Fibroblast of skin of right quadriceps (primary cell): ENCODE measurements around the gene TCF25.
"Not testable (repeated sequence)": the region's sequence is repeated elsewhere in the genome, so short reads cannot be mapped to it uniquely, and the experiment has no call there.

Experiments used
- DNase-seq: peaks from one replicate; pipeline ENCODE4 v3.0.0-alpha.2; 2013

TCF25 gene

DNA sequence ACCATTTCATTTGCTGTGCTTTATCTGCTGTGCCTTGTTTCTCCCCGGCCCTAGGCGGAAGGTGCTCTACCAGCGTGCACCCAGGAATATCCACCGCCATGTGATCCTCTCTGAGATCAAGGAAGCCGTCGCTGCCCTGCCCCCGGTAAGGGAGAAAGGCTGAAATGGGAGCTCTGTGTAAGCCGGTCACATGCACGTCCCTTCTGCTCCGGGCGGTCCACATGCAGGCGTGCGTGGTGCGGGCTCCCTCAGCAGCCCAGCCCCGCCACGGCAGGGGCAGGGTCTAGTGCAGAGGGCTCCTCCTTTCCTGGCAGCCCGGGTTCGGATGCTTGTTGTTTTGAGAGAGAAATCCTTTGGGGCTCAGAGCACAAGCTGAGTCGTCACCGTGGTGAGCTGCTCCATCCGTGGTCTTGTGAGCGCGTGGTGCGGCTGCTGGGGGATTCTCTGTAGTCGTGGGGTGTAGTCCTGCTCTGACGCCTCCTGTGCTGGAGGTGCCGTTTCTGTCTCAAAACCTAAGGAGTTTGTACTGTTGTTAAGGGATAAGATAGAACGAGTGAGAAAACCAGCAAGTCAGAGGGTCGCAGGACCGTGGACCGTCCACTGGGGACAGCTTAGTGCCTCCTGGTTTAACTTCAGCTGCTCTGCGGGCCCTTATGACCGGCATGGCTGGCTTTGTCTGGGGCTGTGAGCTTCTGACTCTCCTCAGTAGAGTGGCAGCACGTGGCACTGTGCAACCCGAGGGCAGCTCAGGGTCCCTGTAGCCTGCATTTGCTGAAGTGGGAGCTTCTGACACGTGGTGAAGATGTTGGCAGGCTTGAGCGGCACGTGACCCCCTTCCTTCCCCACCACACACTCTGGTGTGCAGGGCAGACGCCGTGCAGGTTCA, 33.0 kb downstream of the TCF25 start:
- no peak for DNase-seq

DNA sequence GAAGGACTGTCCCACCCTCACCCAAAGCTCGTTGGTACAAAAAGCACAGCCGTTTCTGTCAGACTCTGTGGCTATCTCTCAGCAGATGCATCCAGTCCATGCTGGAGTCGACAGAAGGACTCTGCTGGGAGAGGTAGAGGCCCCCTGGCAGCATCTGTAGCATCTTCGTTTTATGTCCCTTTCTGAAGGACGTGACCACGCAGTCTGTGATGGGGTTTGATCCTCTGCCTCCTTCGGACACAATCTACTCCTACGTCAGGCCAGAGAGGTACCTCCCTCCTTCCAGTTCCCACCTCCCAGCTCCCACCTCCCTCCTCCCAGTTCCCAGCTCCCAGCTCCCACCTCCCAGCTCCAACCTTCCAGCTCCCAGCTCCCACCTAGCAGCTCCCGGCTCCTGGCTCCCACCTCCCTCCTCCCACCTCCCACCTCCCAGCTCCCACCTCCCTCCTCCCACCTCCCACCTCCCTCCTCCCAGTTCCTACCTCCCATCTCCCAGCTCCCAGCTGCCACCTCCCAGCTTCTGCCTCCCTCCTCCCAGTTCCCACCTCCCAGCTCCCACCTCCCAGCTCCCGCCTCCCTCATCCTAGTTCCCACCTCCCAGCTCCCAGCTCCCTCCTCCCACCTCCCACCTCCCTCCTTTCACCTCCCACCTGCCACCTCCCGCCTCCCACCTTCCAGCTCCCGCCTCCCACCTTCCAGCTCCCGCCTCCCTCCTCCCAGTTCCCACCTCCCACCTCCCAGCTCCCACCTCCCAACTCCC, 33.8 kb downstream of the TCF25 start:
- DNase-seq = no peak

DNA sequence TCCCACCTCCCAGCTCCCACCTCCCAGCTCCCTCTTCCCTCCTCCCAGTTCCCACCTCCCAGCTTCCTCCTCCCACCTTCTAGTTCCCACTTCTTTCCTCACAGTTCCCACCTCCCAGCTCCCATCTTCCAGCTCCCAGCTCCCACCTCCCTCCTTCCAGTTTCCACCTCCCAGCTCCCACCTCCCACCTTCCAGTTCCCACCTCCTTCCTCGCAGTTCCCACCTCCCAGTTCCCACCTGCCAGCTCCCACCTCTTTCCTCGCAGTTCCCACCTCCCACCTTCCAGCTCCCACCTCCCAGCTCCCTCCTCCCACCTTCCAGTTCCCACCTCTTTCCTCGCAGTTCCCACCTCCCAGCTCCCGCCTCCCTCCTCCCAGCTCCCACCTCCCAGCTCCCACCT, 34.8 kb downstream of the TCF25 start:
- no peak for DNase-seq

DNA sequence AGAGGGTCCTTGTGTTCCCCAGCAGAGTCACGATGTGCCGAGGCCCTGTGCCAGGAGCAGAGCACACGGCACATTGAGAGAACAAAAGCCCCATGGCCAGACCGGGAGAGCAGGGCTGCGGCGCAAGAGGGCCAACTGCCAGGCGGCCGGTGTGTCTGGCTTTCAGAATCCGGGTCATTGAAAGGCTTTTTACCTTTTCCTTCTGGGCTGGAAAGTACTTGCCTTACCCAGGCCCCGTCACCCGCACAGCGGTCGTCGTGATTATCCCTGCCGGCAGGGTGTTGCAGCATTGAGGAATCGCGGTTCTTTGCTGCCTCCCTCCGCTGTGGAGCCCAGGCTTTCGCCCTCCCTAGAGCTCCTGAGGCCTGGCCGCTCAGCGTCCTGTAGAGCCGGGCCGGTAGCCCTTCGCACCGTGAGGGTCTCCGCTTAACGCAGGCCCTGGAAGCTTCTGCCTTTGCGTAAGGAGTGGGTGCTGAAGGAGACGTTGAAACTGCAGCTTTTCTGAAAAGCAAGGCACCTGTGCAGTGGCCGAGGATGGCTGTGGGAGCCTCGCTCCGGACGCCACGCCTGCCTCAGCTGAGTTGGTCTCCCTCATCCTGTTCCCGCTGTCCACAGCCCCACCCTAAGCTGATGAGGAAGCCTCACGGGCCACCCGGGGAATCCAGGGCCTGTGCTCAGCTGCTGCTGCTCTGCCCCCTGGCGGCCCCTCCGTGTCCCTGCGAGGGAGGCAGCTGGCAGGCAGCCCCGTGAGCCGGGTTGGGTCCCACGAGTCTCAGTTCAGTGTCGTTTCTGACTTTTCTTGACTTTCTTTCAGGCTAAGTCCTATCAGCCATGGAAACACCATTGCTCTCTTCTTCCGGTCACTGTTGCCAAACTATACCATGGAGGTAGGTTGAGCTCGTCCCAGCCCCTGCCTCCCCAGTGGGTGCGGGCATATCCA, 36.7 kb downstream of the TCF25 start:
- DNase-seq = peak; percentile 68

- DNase-seq = no peak
Observed at GRCh38 chr16:89910717-89911354, 37.4 kb downstream of the TCF25 start.

DNA sequence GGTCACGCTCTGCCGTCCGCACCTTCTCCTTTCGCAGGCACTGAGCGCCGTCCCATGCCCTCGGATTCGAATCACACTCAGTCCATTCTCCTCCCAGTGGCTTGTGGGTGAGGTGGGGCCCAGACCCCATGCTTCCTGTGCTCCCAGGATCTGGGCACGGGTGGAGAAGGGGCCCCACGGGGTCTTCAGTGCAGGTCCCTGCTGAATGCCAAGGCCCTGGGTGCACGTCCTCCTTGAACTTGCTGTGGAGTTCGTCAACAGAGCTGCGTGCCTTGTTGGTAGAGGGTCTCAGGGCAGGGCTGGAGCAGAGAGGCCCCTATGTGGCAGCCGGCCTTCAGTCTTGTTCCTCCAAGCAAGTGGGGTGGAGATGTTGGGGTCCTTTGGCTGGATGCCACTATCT, 38.0 kb downstream of the TCF25 start:
- DNase-seq = no peak

- DNase-seq = no peak
Observed at GRCh38 chr16:89912143-89912542, 38.8 kb downstream of the TCF25 start.

DNA sequence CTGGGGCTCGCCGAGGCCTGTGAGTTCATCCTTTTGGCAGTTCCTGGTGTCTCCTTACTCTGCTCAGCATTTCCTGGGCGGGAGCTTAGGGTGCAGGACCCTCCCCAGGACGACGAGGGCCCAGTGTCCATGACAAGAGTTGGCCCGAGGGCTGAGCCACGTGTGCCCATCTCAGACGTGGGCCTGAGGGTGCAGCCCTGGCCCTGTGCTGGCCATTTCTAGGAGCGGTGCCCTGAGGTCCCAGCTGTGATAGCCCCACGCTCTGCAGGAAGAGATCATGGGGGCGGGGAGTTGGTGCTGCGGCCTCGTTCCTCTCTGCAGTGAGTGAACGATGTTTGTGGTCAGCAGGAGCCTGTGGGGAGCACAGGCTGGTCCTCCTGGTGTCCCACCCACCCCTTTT, 39.2 kb downstream of the TCF25 start:
- DNase-seq = no peak

DNA sequence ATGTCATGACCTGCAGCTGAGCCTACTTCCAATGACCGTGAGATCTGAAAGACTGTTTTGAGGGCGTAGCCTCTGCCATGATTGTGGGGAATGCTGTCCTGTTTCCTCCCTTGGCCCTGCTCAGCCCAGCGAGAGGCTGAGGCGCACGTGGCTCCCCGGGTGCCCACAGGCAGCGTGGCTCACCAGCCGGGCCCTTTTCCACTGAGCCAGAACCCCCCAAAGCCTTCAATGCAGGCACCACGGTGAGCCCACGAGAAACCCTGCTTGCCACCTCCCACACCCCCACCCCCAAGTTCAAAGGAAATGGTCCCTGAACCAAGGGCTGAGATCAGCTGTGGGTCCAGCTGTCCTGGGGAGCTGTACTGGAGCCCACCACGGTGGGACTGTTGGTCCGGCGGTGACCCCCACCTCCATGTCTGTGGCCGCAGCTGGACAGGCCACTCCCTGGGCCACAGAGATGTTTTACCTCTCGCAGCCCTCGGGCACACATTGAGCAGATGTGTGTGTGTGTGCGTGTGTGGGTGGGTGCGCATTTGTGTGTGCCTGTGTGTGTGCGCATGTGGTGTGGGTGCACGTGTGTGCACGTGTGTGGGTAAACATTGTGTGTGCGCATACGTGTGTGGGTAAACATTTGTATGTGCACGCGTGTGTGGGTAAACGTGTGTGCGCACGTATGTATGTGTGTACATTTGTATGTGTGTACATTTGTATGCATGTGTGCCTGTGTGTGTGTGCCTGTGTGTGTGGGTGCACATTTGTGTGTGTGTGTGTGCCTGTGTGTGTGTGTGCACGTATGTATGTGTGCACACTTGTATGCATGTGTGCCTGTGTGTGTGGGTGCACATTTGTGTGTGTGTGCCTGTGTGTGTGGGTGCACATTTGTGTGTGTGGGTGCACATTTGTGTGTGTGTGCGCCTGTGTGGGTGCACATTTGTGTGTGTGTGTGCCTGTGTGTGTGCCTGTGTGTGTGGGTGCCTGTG, 40.3 kb downstream of the TCF25 start:
- no peak for DNase-seq

DNA sequence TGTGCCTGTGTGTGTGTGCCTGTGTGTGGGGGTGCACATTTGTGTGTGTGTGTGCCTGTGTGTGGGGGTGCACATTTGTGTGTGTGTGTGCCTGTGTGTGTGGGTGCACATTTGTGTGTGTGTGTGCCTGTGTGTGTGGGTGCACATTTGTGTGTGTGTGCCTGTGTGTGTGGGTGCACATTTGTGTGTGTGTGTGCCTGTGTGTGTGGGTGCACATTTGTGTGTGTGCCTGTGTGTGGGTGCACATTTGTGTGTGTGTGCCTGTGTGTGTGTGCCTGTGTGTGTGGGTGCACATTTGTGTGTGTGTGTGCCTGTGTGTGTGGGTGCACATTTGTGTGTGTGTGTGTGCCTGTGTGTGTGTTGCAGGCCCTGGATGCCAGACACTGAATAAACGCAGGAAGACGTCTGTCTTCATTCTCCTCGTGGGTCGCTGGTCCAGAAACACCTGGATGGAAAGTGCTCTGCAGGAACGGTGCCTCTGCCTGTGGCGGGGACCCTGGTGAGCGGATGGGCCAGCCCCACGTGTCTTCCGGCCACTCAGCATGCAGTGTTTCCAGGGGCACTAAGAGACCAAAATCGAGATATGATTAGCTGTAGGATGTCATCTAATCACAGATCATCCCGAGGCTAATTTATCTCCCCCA, 41.4 kb downstream of the TCF25 start:
- DNase-seq = not testable (repeated sequence)

GRCh38 chr16:89915303-89916232, 42.2 kb downstream of the TCF25 start:
- DNase-seq = no peak

DNA sequence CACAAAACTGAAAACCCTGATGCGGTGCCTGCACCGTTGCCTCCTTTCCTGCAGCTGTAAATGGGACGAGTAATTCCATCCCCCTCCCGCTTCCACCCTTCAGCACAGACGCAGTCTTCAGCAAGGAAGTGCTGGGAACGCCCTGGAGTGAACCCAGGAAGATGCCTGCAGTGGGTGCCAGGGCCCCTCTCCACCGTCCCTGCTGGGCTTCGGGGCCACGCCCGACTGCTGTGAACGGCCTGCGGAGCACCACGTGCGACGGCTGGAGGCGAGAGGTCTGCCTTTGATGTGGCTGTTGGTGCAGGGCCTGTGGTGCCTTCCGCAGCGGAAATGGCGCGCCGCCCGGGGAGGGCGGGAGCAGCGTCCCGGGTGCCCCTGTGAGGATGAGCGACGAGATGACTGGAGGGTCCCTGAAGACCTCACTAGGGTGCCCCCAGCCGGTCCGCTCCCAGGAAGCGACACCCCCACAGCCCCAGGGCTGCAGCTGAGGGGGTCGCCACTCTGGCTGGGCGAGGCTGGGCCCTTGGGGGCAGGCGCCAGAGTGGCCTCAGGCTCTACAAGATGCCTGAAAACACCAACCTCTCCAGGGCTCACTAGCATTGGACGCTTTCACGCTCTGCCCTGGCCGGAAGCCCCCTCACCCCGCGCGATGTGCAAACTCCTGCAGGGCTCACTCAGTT, 44.5 kb downstream of the TCF25 start:
- peak; percentile 72 for DNase-seq

DNA sequence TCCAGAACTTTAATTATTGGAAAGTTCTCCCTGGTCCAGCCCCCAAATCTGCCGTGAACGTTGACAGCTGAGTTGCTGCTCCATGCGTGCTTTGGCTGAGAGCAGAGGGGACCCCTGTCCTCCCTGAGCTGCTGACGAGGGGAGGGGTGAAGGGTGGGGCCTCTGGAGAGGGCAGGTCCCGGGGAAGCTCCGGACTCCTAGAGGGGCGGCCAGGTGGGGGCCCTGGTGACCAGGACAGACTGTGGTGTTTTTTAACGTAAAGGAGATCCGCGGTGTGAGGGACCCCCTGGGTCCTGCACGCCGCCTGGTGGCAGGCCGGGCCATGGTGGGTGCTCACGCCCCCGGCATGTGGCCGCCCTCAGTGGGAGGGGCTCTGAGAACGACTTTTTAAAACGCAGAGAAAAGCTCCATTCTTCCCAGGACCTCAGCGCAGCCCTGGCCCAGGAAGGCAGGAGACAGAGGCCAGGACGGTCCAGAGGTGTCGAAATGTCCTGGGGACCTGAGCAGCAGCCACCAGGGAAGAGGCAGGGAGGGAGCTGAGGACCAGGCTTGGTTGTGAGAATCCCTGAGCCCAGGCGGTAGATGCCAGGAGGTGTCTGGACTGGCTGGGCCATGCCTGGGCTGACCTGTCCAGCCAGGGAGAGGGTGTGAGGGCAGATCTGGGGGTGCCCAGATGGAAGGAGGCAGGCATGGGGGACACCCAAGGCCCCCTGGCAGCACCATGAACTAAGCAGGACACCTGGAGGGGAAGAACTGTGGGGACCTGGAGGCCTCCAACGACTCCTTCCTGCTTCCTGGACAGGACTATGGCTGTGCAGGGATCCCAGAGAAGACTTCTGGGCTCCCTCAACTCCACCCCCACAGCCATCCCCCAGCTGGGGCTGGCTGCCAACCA, 45.3 kb downstream of the TCF25 start, which contains the start of gene MC1R:
Gene MC1R (plus strand): TSS at position 410 of the 895 bp plus-strand sequence. CDS start 397 bp downstream, at position 807.
- DNase-seq = peak; percentile 57

- DNase-seq = no peak
Observed at GRCh38 chr16:89919535-89920406, 46.4 kb downstream of the TCF25 start.

- DNase-seq = no peak
Observed at GRCh38 chr16:89920723-89921122, 47.3 kb downstream of the TCF25 start.

- no peak for DNase-seq
Observed at GRCh38 chr16:89921131-89921701, 47.8 kb downstream of the TCF25 start.
